H1 (cell line): ENCODE results near the gene WHAMM. TPM values are rescaled to one million over a fixed set of nuclear protein-coding genes. Genes with fewer than 3 reads are reported as not detected.

Experiments used
- CHD7 ChIP-seq: fragments of 300-600 bp; sonication (generic); IDR thresholded peaks from 2 replicates; pipeline ENCODE4 v1.7.1; 2012; ENCODE audit warnings: low read length, moderate library complexity, mild to moderate bottlenecking, inconsistent platforms; ENCODE audit not compliant: insufficient replicate concordance
- POU5F1 ChIP-seq: IDR thresholded peaks from 2 replicates; pipeline ENCODE4 v1.6.1; 2011; ENCODE audit warnings: low read depth, mild to moderate bottlenecking, low read length, moderate library complexity
- polyA plus RNA-seq, 7 experiments: library from polyadenylated mRNA; depleted of rRNA in 3 of 7; stranded (reverse) in 5 of 7; unstranded in 2 of 7; fragments of >200 nt in 5 of 7; fragments of 200-250 nt in 2 of 7; gene quantifications; 1 replicate in 5 of 7; 2 replicates in 1 of 7; 4 replicates in 1 of 7; pipeline versions ENCODE4 v1.2.1 to v1.2.3, GENCODE V29; 2011 to 2013; ENCODE audit warnings: missing spikeins in 2 of 7, mixed read lengths in 2 of 7
- total RNA-seq: library from RNA; stranded (reverse); fragmentation: NEBNext Ultra II Directional; extraction: Animal tissue kit (Norgen Biotek cat#: 25700); gene quantifications from 2 replicates; pipeline ENCODE4 v1.2.1, GENCODE V29; 2021

Gene WHAMM
- total and polyA plus RNA-seq, 2 of the 8 experiments (the other 6 are each of a cell fraction or from before 2014, with no cell fraction given), result 1.1 to 3.3 TPM

- TF ChIP-seq CHD7 (no peak), POU5F1 (no peak)
Observed at GRCh38 chr15:82798104-82798503, 11.3 kb upstream of the WHAMM start (continued).
